ENCODE results near the gene DNAH10. TPM values are rescaled to one million over a fixed set of nuclear protein-coding genes. Genes with fewer than 3 reads are reported as not detected.

DNAH10 gene
- total and polyA plus RNA-seq, 2 experiments from 2014 or later: 0.77 to 1.0 TPM

DNA sequence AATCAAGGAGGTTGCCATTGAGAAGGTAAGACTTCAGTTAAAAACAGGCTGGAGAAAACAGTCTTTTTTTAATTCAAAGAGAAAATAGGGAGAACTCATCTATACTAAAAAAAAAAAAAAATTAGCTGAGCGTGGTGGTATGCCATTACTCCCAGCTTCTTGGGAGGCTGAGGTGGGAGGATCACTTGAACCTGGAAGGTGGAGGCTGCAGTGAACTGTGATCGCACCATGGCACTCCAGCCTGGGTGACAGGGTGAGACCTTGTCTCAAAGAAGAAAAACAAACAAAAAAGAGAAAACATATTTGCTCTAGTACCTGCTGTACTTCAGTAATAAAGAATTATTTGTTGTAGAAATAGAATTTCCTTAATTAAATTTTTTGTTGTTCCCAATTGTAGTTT lies 68.6 kb downstream of the DNAH10 start:
- Histone ChIP-seq H3K9me3 (ENCODE audit: low read depth) (no peaks in the 10 kb centered on the region), H3K36me3 (no peaks in the 10 kb centered on the region), H3K4me3 (no peak overlapping the region), H3K27me3 (no peaks in the 10 kb centered on the region), H3K4me1 (ENCODE audit: low read depth) (no peaks in the 10 kb centered on the region), H3K27ac (no peak overlapping the region)
- DNase-seq (ENCODE audit: low read depth in 1 of 2, low spot score in 1 of 2): no peak
- TF ChIP-seq, protein P1, sequence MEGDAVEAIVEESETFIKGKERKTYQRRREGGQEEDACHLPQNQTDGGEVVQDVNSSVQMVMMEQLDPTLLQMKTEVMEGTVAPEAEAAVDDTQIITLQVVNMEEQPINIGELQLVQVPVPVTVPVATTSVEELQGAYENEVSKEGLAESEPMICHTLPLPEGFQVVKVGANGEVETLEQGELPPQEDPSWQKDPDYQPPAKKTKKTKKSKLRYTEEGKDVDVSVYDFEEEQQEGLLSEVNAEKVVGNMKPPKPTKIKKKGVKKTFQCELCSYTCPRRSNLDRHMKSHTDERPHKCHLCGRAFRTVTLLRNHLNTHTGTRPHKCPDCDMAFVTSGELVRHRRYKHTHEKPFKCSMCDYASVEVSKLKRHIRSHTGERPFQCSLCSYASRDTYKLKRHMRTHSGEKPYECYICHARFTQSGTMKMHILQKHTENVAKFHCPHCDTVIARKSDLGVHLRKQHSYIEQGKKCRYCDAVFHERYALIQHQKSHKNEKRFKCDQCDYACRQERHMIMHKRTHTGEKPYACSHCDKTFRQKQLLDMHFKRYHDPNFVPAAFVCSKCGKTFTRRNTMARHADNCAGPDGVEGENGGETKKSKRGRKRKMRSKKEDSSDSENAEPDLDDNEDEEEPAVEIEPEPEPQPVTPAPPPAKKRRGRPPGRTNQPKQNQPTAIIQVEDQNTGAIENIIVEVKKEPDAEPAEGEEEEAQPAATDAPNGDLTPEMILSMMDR (IDR thresholded peaks at IDR 0.05; ENCODE audit: low read depth, low read length): no peak

DNA sequence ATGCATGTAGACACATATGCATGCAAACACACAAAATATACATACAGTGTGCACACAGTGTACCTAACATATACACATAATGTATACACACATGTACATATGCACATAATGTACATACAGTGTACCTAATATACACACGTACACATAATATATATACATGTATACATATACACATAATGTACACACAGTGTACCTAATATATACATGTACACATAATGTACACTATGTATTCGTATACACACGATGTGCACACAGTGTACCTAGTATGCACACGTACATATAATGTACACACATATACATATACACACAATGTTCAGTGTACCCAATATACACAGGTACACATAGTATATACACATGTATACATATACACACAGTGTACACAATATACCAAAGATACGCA lies 70.0 kb downstream of the DNAH10 start:
- Histone ChIP-seq H3K4me1 (ENCODE audit: low read depth) (no peaks in the 10 kb centered on the region), H3K9me3 (ENCODE audit: low read depth) (no peaks in the 10 kb centered on the region), H3K36me3 (no peaks in the 10 kb centered on the region), H3K27me3 (no peaks in the 10 kb centered on the region), H3K4me3 (no peak overlapping the region), H3K27ac (no peak overlapping the region)
- no peak for DNase-seq (ENCODE audit: low read depth in 1 of 2, low spot score in 1 of 2)
- TF ChIP-seq, protein P1 (IDR thresholded peaks at IDR 0.05; ENCODE audit: low read depth, low read length): no peak

DNA sequence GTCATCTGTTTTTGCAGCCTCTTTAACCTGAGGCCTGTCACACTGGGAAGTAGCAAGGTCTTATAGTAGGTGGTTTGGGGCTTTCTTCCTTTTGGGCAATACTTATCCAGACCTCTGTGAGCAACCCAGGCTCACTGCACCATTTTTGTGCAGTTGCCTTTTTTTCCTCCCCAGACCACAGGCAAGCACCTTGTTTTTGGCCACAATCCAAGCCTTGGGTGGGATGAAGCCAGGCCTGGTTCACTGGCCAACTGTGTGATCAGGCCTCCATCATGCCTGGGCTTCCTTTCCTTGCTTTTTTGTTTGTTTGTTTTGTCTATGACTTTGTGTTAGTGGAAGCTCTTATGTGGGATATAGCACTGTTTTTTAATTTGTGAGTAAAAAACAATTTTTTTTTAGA lies 71.7 kb downstream of the DNAH10 start:
- no peaks in the 10 kb centered on the region for H3K9me3 ChIP-seq (ENCODE audit: low read depth)
- H3K4me1 ChIP-seq (ENCODE audit: low read depth): no peaks in the 10 kb centered on the region
- TF ChIP-seq, protein P1 (IDR thresholded peaks at IDR 0.05; ENCODE audit: low read depth, low read length): no peak
- H3K36me3 ChIP-seq: no peaks in the 10 kb centered on the region
- no peak overlapping the region for H3K4me3 ChIP-seq
- no peak overlapping the region for H3K27ac ChIP-seq
- no peaks in the 10 kb centered on the region for H3K27me3 ChIP-seq
- DNase-seq (ENCODE audit: low read depth in 1 of 2, low spot score in 1 of 2): peak in 1 of 2 donors; percentile 6

DNA sequence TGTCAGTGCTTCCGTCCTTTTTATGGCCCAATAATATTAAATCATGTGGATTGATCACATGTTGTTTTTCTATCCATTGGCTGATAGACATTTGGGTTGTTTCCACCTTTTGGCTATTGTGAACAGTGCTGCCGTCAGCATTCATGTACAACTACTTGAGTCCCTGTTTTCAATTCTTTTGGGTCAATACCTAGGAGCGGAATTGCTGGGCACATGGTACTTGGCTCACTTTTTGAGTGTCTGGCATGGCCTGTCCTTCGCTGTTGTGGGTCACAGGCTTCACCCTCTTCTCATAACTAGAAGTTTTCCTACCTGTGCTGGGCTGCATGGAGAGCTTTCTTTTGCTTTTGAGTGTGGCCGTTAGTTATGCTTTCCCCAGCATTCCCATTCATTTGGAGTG lies 72.7 kb downstream of the DNAH10 start:
- no peaks in the 10 kb centered on the region for H3K9me3 ChIP-seq (ENCODE audit: low read depth)
- no peak for DNase-seq (ENCODE audit: low read depth in 1 of 2, low spot score in 1 of 2)
- H3K27me3 ChIP-seq: no peaks in the 10 kb centered on the region
- no peak overlapping the region for H3K4me3 ChIP-seq
- H3K4me1 ChIP-seq (ENCODE audit: low read depth): no peaks in the 10 kb centered on the region
- no peaks in the 10 kb centered on the region for H3K36me3 ChIP-seq
- no peak overlapping the region for H3K27ac ChIP-seq
- TF ChIP-seq, protein P1 (IDR thresholded peaks at IDR 0.05; ENCODE audit: low read depth, low read length): no peak

DNA sequence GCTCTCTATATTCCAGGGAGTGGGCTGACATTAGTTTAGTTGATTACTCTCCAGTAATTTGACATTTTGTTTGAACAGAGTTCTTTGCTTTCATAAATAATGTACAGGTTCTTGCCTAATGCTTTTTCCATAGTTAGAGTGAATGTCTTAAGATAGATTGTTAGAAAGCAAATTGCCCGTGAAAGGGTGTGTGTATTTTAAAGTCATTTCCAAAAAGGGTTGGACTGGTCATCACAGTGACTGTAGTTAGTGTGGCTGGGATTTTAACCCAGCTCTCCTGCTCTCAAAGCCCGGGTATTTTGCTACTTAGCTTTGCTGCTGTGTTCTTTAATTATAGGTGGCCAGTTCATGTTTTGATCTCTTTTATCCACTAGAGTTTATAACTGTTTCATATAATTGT lies 74.2 kb downstream of the DNAH10 start:
- TF ChIP-seq, protein P1 (IDR thresholded peaks at IDR 0.05; ENCODE audit: low read depth, low read length): no peak
- Histone ChIP-seq H3K36me3 (no peaks in the 10 kb centered on the region), H3K4me3 (no peak overlapping the region), H3K9me3 (ENCODE audit: low read depth) (no peaks in the 10 kb centered on the region), H3K4me1 (ENCODE audit: low read depth) (no peaks in the 10 kb centered on the region), H3K27ac (no peak overlapping the region), H3K27me3 (no peaks in the 10 kb centered on the region)
- no peak for DNase-seq (ENCODE audit: low read depth in 1 of 2, low spot score in 1 of 2)

DNA sequence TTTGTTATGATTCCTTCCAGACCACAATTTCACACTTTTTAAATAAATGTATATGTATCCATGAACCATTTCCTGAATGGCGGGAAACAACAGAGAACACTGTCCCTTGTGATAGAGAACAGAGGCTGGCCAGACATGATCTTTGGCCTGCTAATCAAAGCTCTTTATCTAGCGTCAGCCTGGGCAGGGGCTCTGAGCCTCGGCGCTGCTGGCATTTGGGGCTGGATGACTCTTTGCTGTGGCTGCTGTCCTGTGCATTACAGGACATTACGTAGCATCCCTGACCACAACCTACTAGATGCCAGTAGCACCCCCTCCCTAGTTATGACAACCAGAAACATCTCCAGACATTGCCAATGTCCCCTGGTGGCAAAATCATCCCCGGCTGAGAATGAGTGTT lies 77.7 kb downstream of the DNAH10 start:
- Histone ChIP-seq H3K27me3 (no peaks in the 10 kb centered on the region), H3K4me1 (ENCODE audit: low read depth) (no peaks in the 10 kb centered on the region), H3K9me3 (ENCODE audit: low read depth) (no peaks in the 10 kb centered on the region), H3K4me3 (no peak overlapping the region), H3K36me3 (no peaks in the 10 kb centered on the region), H3K27ac (no peak overlapping the region)
- DNase-seq (ENCODE audit: low read depth in 1 of 2, low spot score in 1 of 2): no peak
- TF ChIP-seq, protein P1 (IDR thresholded peaks at IDR 0.05; ENCODE audit: low read depth, low read length): no peak

All from cardiac muscle cell (in vitro differentiated cells and primary cell).